ENCODE results near the gene EIF3K.

The EIF3K gene

GRCh38 chr19:38653028-38653571 is 34.1 kb downstream of the EIF3K start:
- Histone ChIP-seq H3K4me2 (ENCODE audit: insufficient read depth, low read length) (no peak overlapping the region), H3K79me2 (ENCODE audit: insufficient read depth, low read length) (peaks cover 99% of the 10 kb centered on the region), H3K27me3 (ENCODE audit: insufficient read depth, low read length, poor library complexity) (no peaks in the 10 kb centered on the region), H3K4me1 (ENCODE audit: insufficient read depth, low read length) (peaks cover 70% of the 10 kb centered on the region), H4K20me1 (ENCODE audit: insufficient read depth, low read length) (peaks cover 89% of the 10 kb centered on the region), H3K9me3 (ENCODE audit: insufficient read depth, low read length, severe bottlenecking) (no peaks in the 10 kb centered on the region), H3K27ac (ENCODE audit: low read length) (no peak overlapping the region), H3K36me3 (ENCODE audit: insufficient read depth, low read length) (peaks cover 13% of the 10 kb centered on the region; the same call in 1 of the 2 replicates), H2AFZ (ENCODE audit: low read depth, low read length) (no peak overlapping the region), H3K9ac (ENCODE audit: low read depth, low read length) (no peak overlapping the region), H3K4me3 (ENCODE audit: low read depth in 1 of 2, low read length in 2 of 2) (no peak overlapping the region)
- DNase-seq: no peak
- TF ChIP-seq CTCF (IDR thresholded peaks at IDR 0.05; ENCODE audit: borderline replicate concordance, extremely low read depth, low read length, poor library complexity, severe bottlenecking) (no peak), EZH2 (IDR thresholded peaks at IDR 0.05; ENCODE audit: borderline replicate concordance, low read depth, low read length, severe bottlenecking) (no peak)
- no peak for ATAC-seq (ENCODE audit: insufficient read depth, low read depth)

GRCh38 chr19:38654628-38655055 is 35.7 kb downstream of the EIF3K start:
- peaks cover 56% of the 10 kb centered on the region for H3K4me1 ChIP-seq (ENCODE audit: insufficient read depth, low read length)
- H3K27ac ChIP-seq (ENCODE audit: low read length): no peak overlapping the region
- no peaks in the 10 kb centered on the region for H3K27me3 ChIP-seq (ENCODE audit: insufficient read depth, low read length, poor library complexity)
- peaks cover 13% of the 10 kb centered on the region for H3K36me3 ChIP-seq (ENCODE audit: insufficient read depth, low read length)
- no peak overlapping the region for H3K4me2 ChIP-seq (ENCODE audit: insufficient read depth, low read length)
- H3K9ac ChIP-seq (ENCODE audit: low read depth, low read length): no peak overlapping the region
- DNase-seq (no peak), ATAC-seq (ENCODE audit: insufficient read depth, low read depth) (no peak)
- H4K20me1 ChIP-seq (ENCODE audit: insufficient read depth, low read length): peaks cover 86% of the 10 kb centered on the region
- no peaks in the 10 kb centered on the region for H3K9me3 ChIP-seq (ENCODE audit: insufficient read depth, low read length, severe bottlenecking)
- no peak overlapping the region for H2AFZ ChIP-seq (ENCODE audit: low read depth, low read length)
- H3K79me2 ChIP-seq (ENCODE audit: insufficient read depth, low read length): peaks cover 99% of the 10 kb centered on the region
- TF ChIP-seq EZH2 (IDR thresholded peaks at IDR 0.05; ENCODE audit: borderline replicate concordance, low read depth, low read length, severe bottlenecking) (no peak), CTCF (IDR thresholded peaks at IDR 0.05; ENCODE audit: borderline replicate concordance, extremely low read depth, low read length, poor library complexity, severe bottlenecking) (no peak)
- H3K4me3 ChIP-seq (ENCODE audit: low read depth in 1 of 2, low read length in 2 of 2): no peak overlapping the region

GRCh38 chr19:38655148-38655824 is 36.3 kb downstream of the EIF3K start:
- Histone ChIP-seq H3K4me1 (ENCODE audit: insufficient read depth, low read length) (peaks cover 50% of the 10 kb centered on the region), H3K27me3 (ENCODE audit: insufficient read depth, low read length, poor library complexity) (no peaks in the 10 kb centered on the region), H3K9ac (ENCODE audit: low read depth, low read length) (no peak overlapping the region), H4K20me1 (ENCODE audit: insufficient read depth, low read length) (peaks cover 84% of the 10 kb centered on the region), H3K4me3 (ENCODE audit: low read depth in 1 of 2, low read length in 2 of 2) (no peak overlapping the region), H3K27ac (ENCODE audit: low read length) (no peak overlapping the region), H3K79me2 (ENCODE audit: insufficient read depth, low read length) (peaks cover 99% of the 10 kb centered on the region), H2AFZ (ENCODE audit: low read depth, low read length) (no peak overlapping the region), H3K4me2 (ENCODE audit: insufficient read depth, low read length) (no peak overlapping the region), H3K9me3 (ENCODE audit: insufficient read depth, low read length, severe bottlenecking) (no peaks in the 10 kb centered on the region), H3K36me3 (ENCODE audit: insufficient read depth, low read length) (peaks cover 11% of the 10 kb centered on the region)
- TF ChIP-seq EZH2 (IDR thresholded peaks at IDR 0.05; ENCODE audit: borderline replicate concordance, low read depth, low read length, severe bottlenecking): no peak
- no peak for TF ChIP-seq CTCF (IDR thresholded peaks at IDR 0.05; ENCODE audit: borderline replicate concordance, extremely low read depth, low read length, poor library complexity, severe bottlenecking)
- ATAC-seq (ENCODE audit: insufficient read depth, low read depth) (no peak), DNase-seq (no peak)
